H7 (cell line): Measurements from ENCODE around the gene TDG. TPM values are rescaled to one million over a fixed set of nuclear protein-coding genes. Genes with fewer than 3 reads are reported as not detected.

ENCODE experiments used
- DNase-seq: peaks from one replicate; pipeline ENCODE4 v3.0.0; 2012
- H3K27me3 ChIP-seq: 2 replicates; pipeline ENCODE4 v1.6.0; 2011; ENCODE audit warnings: mild to moderate bottlenecking, low read length; ENCODE audit not compliant: control insufficient read depth, insufficient read depth
- H3K36me3 ChIP-seq: replicated peaks from 2 replicates; pipeline ENCODE4 v1.5.1; 2011; ENCODE audit warnings: low read length; ENCODE audit not compliant: control insufficient read depth, insufficient read depth
- H3K4me3 ChIP-seq: 2 replicates; pipeline ENCODE4 v1.5.1; 2011; ENCODE audit warnings: low read depth, mild to moderate bottlenecking, control low read depth, low read length, moderate library complexity; ENCODE audit not compliant: insufficient read depth
- total RNA-seq: library from RNA; depleted of rRNA; stranded (reverse); fragments of >200 nt; shearing (Covaris generic); gene quantifications from 2 replicates; pipeline ENCODE4 v1.2.3, GENCODE V29; 2014; rRNA removed

Gene TDG
- total RNA-seq: 41.2 and 41.4 TPM in 2 replicates

DNA sequence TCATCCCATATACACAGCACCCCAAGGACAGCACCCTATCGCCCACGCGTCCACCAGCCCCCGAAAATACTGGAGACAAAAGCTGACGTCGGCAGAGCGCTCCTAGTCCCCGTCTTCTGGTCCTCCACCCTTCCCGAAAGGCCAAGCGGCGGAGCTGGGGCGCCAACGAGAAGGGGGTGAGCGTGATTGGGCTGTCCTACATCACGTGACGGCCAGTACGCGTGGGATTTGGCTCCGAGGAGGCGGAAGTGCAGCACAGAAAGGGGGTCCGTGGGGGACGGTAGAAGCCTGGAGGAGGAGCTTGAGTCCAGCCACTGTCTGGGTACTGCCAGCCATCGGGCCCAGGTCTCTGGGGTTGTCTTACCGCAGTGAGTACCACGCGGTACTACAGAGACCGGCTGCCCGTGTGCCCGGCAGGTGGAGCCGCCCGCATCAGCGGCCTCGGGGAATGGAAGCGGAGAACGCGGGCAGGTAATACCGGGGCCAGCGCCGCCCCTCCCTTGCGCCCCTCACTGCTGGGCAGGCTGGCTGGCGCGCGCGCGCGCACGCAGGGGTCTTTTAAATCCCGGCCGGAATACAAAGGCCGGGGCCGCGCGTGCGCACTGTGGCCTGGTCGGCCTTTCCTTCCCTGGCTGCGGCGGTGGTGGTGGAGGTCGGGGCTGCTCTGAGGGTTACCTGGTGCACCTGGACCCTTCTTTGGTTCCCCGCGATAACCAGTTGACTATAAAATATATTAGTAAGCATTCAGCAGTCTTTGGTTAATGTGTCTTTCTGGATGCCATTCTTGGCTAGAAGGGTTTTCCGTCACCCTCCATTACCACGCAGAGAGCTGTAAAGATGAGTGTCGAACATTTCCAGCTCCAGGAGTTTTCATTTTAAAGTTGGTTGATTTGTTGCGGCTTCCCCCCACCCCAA lies at the start of gene TDG:
Gene TDG (plus strand): TSS at position 283 of the 915 bp plus-strand sequence. CDS start 166 bp downstream, at position 449.
- peak within 1 kb of the TSS; percentile 81 for H3K4me3 ChIP-seq
- DNase-seq: peak; percentile 91
- no peaks in the 10 kb centered on the region for H3K27me3 ChIP-seq
- H3K36me3 ChIP-seq: no peaks in the 10 kb centered on the region; the same call in 1 of the 2 replicates

DNA sequence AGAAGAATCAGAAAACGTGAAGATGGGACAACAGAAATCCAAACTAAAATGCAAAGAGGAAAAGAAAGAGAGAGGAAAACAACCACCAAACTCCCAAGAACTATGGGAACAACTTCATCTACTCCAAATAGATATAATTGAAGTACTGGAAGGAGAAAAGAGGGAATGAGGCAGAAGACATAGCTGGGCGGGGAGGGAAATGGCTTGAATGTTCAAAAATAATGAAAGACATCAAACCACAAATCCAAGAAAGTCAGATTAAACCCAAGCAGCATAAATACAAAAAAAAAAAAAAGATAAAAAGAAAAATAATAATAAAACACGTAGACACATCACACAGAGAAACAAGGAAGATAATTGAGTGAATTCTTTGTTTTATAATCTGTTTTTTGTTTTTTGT lies 47.8 kb upstream of the TDG start:
- no peak overlapping the region for H3K4me3 ChIP-seq
- no peak for DNase-seq
- no peaks in the 10 kb centered on the region for H3K36me3 ChIP-seq
- no peaks in the 10 kb centered on the region for H3K27me3 ChIP-seq

- H3K4me3 ChIP-seq: no peak overlapping the region
- no peak for DNase-seq
These were observed 40.7 kb upstream of the TDG start for GRCh38 chr12:103924761-103925641.

DNA sequence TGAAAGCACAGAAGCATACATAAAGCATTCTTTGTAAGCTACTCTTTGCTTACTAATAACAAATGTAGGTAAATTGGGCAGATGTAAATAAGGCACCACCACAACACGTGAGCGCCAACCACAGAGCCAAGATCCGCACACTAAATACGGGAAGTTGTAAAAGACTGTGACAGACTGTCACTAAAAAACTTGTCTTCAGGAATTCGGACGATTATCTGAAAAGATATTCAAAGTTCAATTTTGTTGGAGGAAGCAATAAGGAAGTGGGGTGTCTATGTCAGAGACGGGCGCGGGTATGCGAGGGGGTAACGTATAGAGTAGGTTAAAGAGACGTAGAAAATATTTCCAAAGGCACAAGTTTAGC lies 37.0 kb upstream of the TDG start:
- Histone ChIP-seq H3K4me3 (peak overlapping the region; percentile 68), H3K36me3 (peaks cover 13% of the 10 kb centered on the region), H3K27me3 (no peaks in the 10 kb centered on the region)
- DNase-seq: no peak

More at GRCh38 chr12:103924761-103925641, 40.7 kb upstream of the TDG start:
- H3K27me3 ChIP-seq: no peaks in the 10 kb centered on the region
- no peaks in the 10 kb centered on the region for H3K36me3 ChIP-seq

DNA sequence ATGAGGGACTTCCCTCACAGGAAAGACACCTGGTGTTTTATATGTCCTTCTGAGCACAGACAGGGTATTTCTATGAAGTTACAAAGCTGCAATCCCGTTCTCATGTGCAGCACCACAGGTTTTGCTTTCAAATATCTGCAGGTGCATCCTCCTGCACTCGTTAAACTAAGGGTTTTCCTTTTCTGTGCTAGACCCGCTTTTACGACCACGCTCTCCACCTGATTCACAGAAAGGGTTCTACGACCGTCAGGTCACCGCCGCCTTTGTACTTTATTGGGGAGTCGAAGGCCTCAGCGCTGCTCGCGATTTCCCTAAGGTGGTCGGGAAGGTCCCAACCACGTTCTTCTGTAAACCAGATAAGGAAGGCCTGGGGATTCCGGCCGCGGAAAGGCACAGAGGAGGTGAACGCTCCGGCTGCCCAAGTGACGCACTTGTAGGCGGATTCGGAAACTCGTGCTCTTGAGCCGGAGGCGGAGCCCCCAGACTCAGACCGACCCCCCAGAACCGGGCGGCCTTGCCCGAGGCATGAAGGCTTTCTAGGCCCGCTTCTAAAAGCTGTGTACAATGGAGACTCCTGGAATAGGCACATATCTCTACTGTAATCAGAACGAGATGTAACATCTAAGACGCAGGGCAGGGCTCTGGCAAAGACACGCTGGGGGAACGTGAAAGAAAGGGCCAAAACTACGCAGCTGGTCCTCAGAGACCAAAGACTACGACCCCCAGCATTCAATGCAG lies 36.5 kb upstream of the TDG start:
- Histone ChIP-seq H3K27me3 (no peaks in the 10 kb centered on the region), H3K36me3 (peaks cover 18% of the 10 kb centered on the region), H3K4me3 (peak overlapping the region; percentile 68)
- peak; percentile 85 for DNase-seq

DNA sequence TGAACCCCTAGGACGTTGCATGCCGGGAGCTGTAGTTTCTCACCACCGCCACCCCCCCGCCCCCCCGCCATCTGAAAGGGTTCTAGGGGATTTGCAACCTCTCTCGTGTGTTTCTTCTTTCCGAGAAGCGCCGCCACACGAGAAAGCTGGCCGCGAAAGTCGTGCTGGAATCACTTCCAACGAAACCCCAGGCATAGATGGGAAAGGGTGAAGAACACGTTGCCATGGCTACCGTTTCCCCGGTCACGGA lies 36.0 kb upstream of the TDG start:
- Histone ChIP-seq H3K4me3 (peak overlapping the region; percentile 68), H3K27me3 (no peaks in the 10 kb centered on the region), H3K36me3 (peaks cover 20% of the 10 kb centered on the region)
- no peak for DNase-seq

GRCh38 chr12:103930034-103930786 lies 35.5 kb upstream of the TDG start, which contains the start of gene HSP90B1:
TSS of gene HSP90B1 (plus strand) at chr12:103930410. CDS start at chr12:103930516, 106 bp downstream.
- DNase-seq: peak; percentile 98
- H3K4me3 ChIP-seq: peak within 1 kb of the TSS; percentile 68
- H3K36me3 ChIP-seq: peaks cover 22% of the 10 kb centered on the region
- no peaks in the 10 kb centered on the region for H3K27me3 ChIP-seq

DNA sequence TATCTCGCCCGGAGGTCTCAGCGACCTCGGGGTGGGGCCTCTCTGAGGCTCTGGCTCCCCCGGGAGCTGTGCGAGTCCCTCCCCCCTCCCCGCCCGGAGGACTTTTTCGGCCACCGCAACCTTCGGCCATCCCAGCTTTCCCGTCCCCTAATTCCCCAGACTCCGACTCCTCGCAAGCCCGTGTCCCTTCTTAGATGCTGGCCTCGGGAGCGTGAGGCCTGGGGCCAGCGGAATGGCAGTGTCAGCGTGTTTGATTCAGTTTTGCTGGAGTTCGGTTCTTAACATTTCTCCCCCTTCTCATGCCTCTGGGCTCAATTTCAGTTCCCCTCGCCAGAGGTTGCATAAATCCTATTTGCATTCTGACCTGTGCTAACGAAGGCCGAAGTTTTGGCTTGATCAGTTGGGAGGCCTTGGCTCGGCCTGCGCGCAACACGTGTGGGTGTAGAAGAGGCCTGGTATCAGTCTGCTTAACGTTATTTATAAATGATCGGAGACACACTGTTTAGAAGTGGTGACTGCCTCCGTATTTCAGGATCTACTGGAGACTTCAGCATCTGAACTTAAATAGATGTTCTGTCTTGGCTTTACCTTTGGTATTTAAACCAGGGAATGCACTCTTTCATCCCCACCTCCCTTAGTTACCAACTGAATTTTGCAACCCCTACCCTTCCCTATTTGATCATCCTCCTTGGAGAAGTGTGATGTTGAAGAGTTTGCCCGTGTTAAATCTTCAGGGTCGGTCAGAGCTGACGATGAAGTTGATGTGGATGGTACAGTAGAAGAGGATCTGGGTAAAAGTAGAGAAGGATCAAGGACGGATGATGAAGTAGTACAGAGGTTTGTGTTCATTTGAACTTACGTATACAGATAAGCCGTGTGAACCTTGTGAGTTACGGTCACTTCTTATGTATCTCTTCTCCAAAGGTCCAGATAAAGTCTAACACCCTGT lies 34.6 kb upstream of the TDG start:
- peaks cover 28% of the 10 kb centered on the region for H3K36me3 ChIP-seq
- H3K4me3 ChIP-seq: peak overlapping the region; percentile 54
- no peak for DNase-seq
- H3K27me3 ChIP-seq: no peaks in the 10 kb centered on the region

DNA sequence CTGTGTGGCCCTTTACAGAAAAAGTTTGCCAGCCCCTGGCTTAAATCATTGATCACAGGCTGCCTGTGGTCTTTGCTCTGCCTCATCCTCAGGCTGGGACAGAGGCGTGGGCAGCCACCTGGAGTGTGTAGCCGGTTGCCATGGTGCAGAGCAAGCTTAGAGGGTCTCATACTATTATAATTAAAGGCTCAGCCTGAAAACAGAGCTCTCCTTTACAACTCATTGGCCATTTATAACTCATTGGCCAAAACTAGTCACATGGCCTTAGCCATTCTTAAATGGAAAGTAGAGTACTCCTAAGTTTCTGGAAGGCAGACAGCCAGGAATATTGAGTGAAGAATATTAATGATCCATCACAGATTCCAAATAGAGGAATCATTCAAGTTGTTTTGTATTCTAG lies 32.4 kb upstream of the TDG start:
- DNase-seq: peak; percentile 16
- Histone ChIP-seq H3K4me3 (no peak overlapping the region), H3K36me3 (peaks cover 38% of the 10 kb centered on the region), H3K27me3 (no peaks in the 10 kb centered on the region)

DNA sequence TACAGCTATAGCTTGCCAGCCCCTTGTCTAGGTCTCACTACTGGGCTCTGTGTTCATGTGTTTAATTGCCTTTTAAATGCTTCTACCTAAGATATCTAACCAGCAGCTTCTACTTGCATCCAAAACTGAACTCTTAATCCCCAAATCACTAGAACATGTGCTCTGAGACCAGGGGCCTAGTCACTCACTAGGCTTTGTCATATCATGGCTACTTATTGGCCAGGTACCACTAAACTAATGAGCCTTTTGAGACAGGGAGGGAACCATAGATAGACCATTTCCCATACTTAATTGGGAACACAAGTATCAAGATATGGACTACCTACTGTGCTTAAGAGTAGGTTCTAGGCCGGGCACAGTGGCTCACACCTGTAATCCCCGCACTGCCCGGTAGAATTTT lies 29.0 kb upstream of the TDG start:
- DNase-seq: no peak
- no peak overlapping the region for H3K4me3 ChIP-seq
- peaks cover 52% of the 10 kb centered on the region for H3K36me3 ChIP-seq

GRCh38 chr12:103944964-103945363 lies 20.7 kb upstream of the TDG start:
- Histone ChIP-seq H3K27me3 (no peaks in the 10 kb centered on the region), H3K4me3 (no peak overlapping the region), H3K36me3 (peaks cover 61% of the 10 kb centered on the region)
- DNase-seq: no peak

More for the DNA sequence above, 29.0 kb upstream of the TDG start:
- H3K27me3 ChIP-seq: no peaks in the 10 kb centered on the region

DNA sequence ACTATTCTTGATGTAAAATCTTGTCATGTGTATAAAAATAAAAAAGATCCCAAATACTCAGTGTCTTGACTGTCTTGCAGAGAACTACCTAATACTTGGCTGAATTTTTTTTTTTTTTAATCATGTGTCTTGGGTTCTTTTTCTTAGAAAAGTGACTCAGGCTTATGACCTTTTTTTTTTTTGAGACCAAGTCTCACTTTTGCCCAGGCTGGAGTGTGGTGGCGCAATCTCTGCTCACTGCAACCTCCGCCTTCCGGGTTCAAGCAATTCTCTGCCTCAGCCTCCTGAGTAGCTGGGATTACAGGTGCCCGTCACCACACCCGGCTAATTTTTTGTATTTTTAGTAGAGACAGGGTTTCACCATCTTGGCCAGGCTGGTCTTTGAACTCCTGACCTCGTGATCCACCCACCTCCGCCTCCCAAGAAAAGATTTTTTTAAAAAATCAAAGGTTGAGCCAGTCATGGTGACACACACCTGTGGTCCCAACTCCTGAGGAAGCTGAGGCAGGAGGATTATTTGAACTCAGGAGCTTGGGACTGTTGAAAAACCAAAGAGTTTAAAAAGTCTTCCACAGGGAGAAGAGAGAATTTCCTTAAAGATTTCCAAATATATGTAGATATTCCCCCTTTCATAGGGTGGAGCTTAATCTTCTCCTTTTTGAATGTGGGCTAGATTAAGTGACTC lies 17.7 kb upstream of the TDG start:
- DNase-seq: no peak
- Histone ChIP-seq H3K36me3 (peaks cover 56% of the 10 kb centered on the region), H3K27me3 (no peaks in the 10 kb centered on the region), H3K4me3 (no peak overlapping the region)
